H1 (cell line): ENCODE measurements around the gene SELENOK. TPM values are rescaled to one million over a fixed set of nuclear protein-coding genes. Genes with fewer than 3 reads are reported as not detected.

Source experiments
- CTCF ChIA-PET: fragments of 300-600 bp; sonication (Branson Sonifier 250); formaldehyde crosslinking; loops from one replicate; lab custom pipeline; 2021; ENCODE audit not compliant: partially characterized antibody; lab: Charles Lee
- POLR2A ChIA-PET: fragments of 300-600 bp; sonication (Branson Sonifier 250); formaldehyde crosslinking; loops from one replicate; lab custom pipeline; 2021; ENCODE audit warnings: inconsistent platforms; ENCODE audit not compliant: partially characterized antibody; lab: Charles Lee
- DNase-seq, 2 experiments: peaks; one replicate each; pipeline versions ENCODE4 v3.0.0 to v3.0.0-alpha.2; 2010 to 2022; ENCODE audit warnings: low spot score in 2 of 2, low read depth in 1 of 2, mixed read lengths in 1 of 2
- FAIRE-seq: peaks from 2 replicates; lab custom pipeline; 2011; peaks lifted over from hg19 to GRCh38; lab: Jason Lieb, UNC
- H2AFZ ChIP-seq: 2 replicates; pipeline ENCODE4 v1.8.1; 2012; ENCODE audit warnings: low read length, inconsistent platforms
- H2AK5ac ChIP-seq: 2 replicates; pipeline ENCODE4 v1.6.1; 2013; ENCODE audit warnings: low read depth, low read length
- H2BK120ac ChIP-seq: replicated peaks from 2 replicates; pipeline ENCODE3; 2013; ENCODE audit warnings: low read depth, low read length, inconsistent platforms
- H2BK12ac ChIP-seq: 2 replicates; pipeline ENCODE4 v1.6.1; 2013; ENCODE audit warnings: low read depth, low read length
- H2BK15ac ChIP-seq: 2 replicates; pipeline ENCODE4 v1.6.1; 2013; ENCODE audit warnings: low read length
- H2BK20ac ChIP-seq: 2 replicates; pipeline ENCODE4 v1.6.1; 2013; ENCODE audit warnings: low read length
- H2BK5ac ChIP-seq: 2 replicates; pipeline ENCODE4 v1.6.1; 2013; ENCODE audit warnings: low read depth, low read length
- H3K14ac ChIP-seq: 2 replicates; pipeline ENCODE4 v1.6.1; 2013; ENCODE audit warnings: inconsistent platforms; ENCODE audit not compliant: insufficient read length
- H3K18ac ChIP-seq: 2 replicates; pipeline ENCODE4 v1.6.1; 2013; ENCODE audit warnings: low read length; ENCODE audit errors: extremely low read depth
- H3K23ac ChIP-seq: 2 replicates; pipeline ENCODE4 v1.6.1; 2013; ENCODE audit warnings: inconsistent platforms; ENCODE audit not compliant: insufficient read length
- H3K23me2 ChIP-seq: 2 replicates; pipeline ENCODE4 v1.6.1; 2013; ENCODE audit warnings: low read depth, low read length
- H3K27ac ChIP-seq: 2 replicates; pipeline ENCODE4 v1.6.1; 2011; ENCODE audit warnings: low read depth, low read length, inconsistent platforms
- H3K27me3 ChIP-seq, 4 experiments: replicated peaks in 1 of 4; 1 replicate in 1 of 4; 2 replicates in 3 of 4; pipeline versions ENCODE4 v1.6.1 to v1.8.1; 2011 to 2013; ENCODE audit warnings: low read length in 3 of 4, mild to moderate bottlenecking in 3 of 4, inconsistent platforms in 2 of 4, mixed read lengths in 2 of 4, moderate library complexity in 1 of 4; ENCODE audit not compliant: control insufficient read depth in 3 of 4, insufficient read depth in 3 of 4; ENCODE audit errors: extremely low read depth in 1 of 4
- H3K36me3 ChIP-seq, 4 experiments: 2 replicates each; pipeline versions ENCODE4 v1.6.1 to v1.8.1; 2011 to 2013; ENCODE audit warnings: mild to moderate bottlenecking in 4 of 4, low read length in 3 of 4, moderate library complexity in 2 of 4, control low read depth in 1 of 4, inconsistent platforms in 1 of 4; ENCODE audit not compliant: insufficient read depth in 4 of 4, control insufficient read depth in 2 of 4
- H3K4ac ChIP-seq: replicated peaks from 2 replicates; pipeline ENCODE3; 2013; ENCODE audit warnings: low read length, low read depth, mixed read lengths, inconsistent platforms; ENCODE audit not compliant: insufficient read length
- H3K4me1 ChIP-seq, 4 experiments: replicated peaks in 1 of 4; 1 replicate in 1 of 4; 2 replicates in 3 of 4; pipeline versions ENCODE4 v1.6.1 to v1.8.1; 2011 to 2013; ENCODE audit warnings: low read length in 3 of 4, inconsistent platforms in 2 of 4, mixed read lengths in 1 of 4; ENCODE audit not compliant: insufficient read depth in 4 of 4, control insufficient read depth in 3 of 4
- H3K4me2 ChIP-seq, 2 experiments: 2 replicates each; pipeline versions ENCODE4 v1.6.1 to v1.8.1; 2011 to 2013; ENCODE audit warnings: low read depth in 2 of 2, low read length in 2 of 2, control low read depth in 1 of 2, inconsistent platforms in 1 of 2, mild to moderate bottlenecking in 1 of 2; ENCODE audit not compliant: insufficient read depth in 1 of 2
- H3K4me3 ChIP-seq, 4 experiments: fragments of 200-600, 300-600 bp in 1 of 4; sonication (generic), shearing (Covaris generic), sonication (Bioruptor Twin) in 1 of 4; 2 replicates each; pipeline versions ENCODE4 v1.5.1 to v1.8.1; 2011 to 2016; ENCODE audit warnings: low read length in 4 of 4, low read depth in 3 of 4, control low read depth in 2 of 4, inconsistent platforms in 2 of 4, mild to moderate bottlenecking in 2 of 4, mixed read lengths in 1 of 4, moderate library complexity in 1 of 4; ENCODE audit not compliant: insufficient read depth in 2 of 4; ENCODE audit errors: extremely low read depth in 1 of 4
- H3K56ac ChIP-seq: replicated peaks from 2 replicates; pipeline ENCODE3; 2013; ENCODE audit warnings: low read depth, mild to moderate bottlenecking, mixed read lengths, low read length, inconsistent platforms; ENCODE audit not compliant: insufficient read length
- H3K79me1 ChIP-seq: 2 replicates; pipeline ENCODE4 v1.6.1; 2013; ENCODE audit warnings: low read depth, low read length, control low read depth
- H3K79me2 ChIP-seq, 2 experiments: 2 replicates each; pipeline versions ENCODE4 v1.6.1 to v1.8.1; 2012 to 2013; ENCODE audit warnings: low read length in 2 of 2, mild to moderate bottlenecking in 2 of 2, inconsistent platforms in 1 of 2; ENCODE audit not compliant: insufficient read depth in 2 of 2, control insufficient read depth in 1 of 2
- H3K9ac ChIP-seq, 4 experiments: replicated peaks in 1 of 4; 1 replicate in 1 of 4; 2 replicates in 3 of 4; pipeline versions ENCODE4 v1.6.1 to v1.8.1; 2011 to 2013; ENCODE audit warnings: low read depth in 3 of 4, low read length in 3 of 4, control low read depth in 2 of 4, mild to moderate bottlenecking in 2 of 4, moderate library complexity in 2 of 4, inconsistent platforms in 1 of 4; ENCODE audit errors: extremely low read depth in 1 of 4
- H3K9me3 ChIP-seq, 2 experiments: 2 replicates each; pipeline versions ENCODE4 v1.6.1 to v1.8.1; 2012 to 2013; ENCODE audit warnings: mild to moderate bottlenecking in 2 of 2, moderate library complexity in 2 of 2, control low read depth in 1 of 2, inconsistent platforms in 1 of 2, low read depth in 1 of 2, low read length in 1 of 2, mixed read lengths in 1 of 2; ENCODE audit not compliant: insufficient read depth in 2 of 2
- H4K20me1 ChIP-seq, 2 experiments: replicated peaks in 1 of 2; 2 replicates each; pipeline versions ENCODE3 to v1.8.1; 2011 to 2013; ENCODE audit warnings: inconsistent platforms in 2 of 2, low read length in 2 of 2, mild to moderate bottlenecking in 1 of 2; ENCODE audit not compliant: insufficient read depth in 2 of 2, control insufficient read depth in 1 of 2
- H4K5ac ChIP-seq: 2 replicates; pipeline ENCODE4 v1.6.1; 2013; ENCODE audit warnings: low read length, low read depth, mixed read lengths, inconsistent platforms; ENCODE audit not compliant: insufficient read length
- H4K8ac ChIP-seq: 2 replicates; pipeline ENCODE4 v1.8.0; 2013; ENCODE audit warnings: mild to moderate bottlenecking, moderate library complexity, low read length, inconsistent platforms; ENCODE audit not compliant: insufficient read depth; ENCODE audit errors: extremely low read depth
- H4K91ac ChIP-seq: replicated peaks from 2 replicates; pipeline ENCODE3; 2013; ENCODE audit warnings: low read length, mixed read lengths, inconsistent platforms; ENCODE audit not compliant: insufficient read length
- BRCA1 ChIP-seq: IDR thresholded peaks from 2 replicates; pipeline ENCODE4 v1.6.1; 2012; ENCODE audit warnings: low read depth, low read length, improper control_type of control experiment
- CEBPB ChIP-seq: IDR thresholded peaks from 2 replicates; pipeline ENCODE4 v1.6.1; 2012; ENCODE audit warnings: low read depth, low read length
- GABPA ChIP-seq: IDR thresholded peaks from 2 replicates; pipeline ENCODE4 v1.6.1; 2011; ENCODE audit warnings: mild to moderate bottlenecking, low read length, moderate library complexity, borderline replicate concordance; ENCODE audit not compliant: insufficient read depth
- HDAC6 ChIP-seq: IDR thresholded peaks from one replicate; pipeline ENCODE4 v1.7.1; 2012; ENCODE audit warnings: low read depth, mild to moderate bottlenecking, inconsistent platforms, low read length, moderate library complexity
- KDM1A ChIP-seq: fragments of 200-600, 300-600 bp; sonication (generic); IDR thresholded peaks from 2 replicates; pipeline ENCODE4 v1.7.1; 2016; ENCODE audit warnings: mild to moderate bottlenecking, low read length, borderline replicate concordance
- KDM4A ChIP-seq: IDR thresholded peaks from one replicate; pipeline ENCODE4 v1.7.1; 2012; ENCODE audit warnings: low read depth, mild to moderate bottlenecking, moderate library complexity, low read length, inconsistent platforms; ENCODE audit not compliant: severe bottlenecking
- ZNF274 ChIP-seq: IDR thresholded peaks from 2 replicates; pipeline ENCODE4 v1.7.0; 2012; ENCODE audit warnings: low read length, borderline replicate concordance; ENCODE audit errors: extremely low read depth
- WGBS, 2 experiments: shearing (Covaris generic) in 1 of 2; methylation state at CpG; one replicate each; pipeline versions ENCODE4 v1.1.6 to v1.1.7; 2013 to 2015; ENCODE audit warnings: low lambda C conversion rate in 2 of 2, mixed read lengths in 2 of 2, inconsistent platforms in 1 of 2, low coverage in 1 of 2, missing lambda C conversion rate in 1 of 2; ENCODE audit not compliant: insufficient replicate concordance in 2 of 2, insufficient coverage in 1 of 2, insufficient read length in 1 of 2; ENCODE audit errors: extremely low coverage in 1 of 2, missing lambda C conversion rate in 1 of 2; 5-methylcytosine and 5-hydroxymethylcytosine counted together
- polyA plus RNA-seq, 7 experiments: library from polyadenylated mRNA; depleted of rRNA in 3 of 7; stranded (reverse) in 5 of 7; unstranded in 2 of 7; fragments of >200 nt in 5 of 7; fragments of 200-250 nt in 2 of 7; gene quantifications; 1 replicate in 5 of 7; 2 replicates in 1 of 7; 4 replicates in 1 of 7; pipeline versions ENCODE4 v1.2.1 to v1.2.3, GENCODE V29; 2011 to 2013; ENCODE audit warnings: missing spikeins in 2 of 7, mixed read lengths in 2 of 7
- total RNA-seq: library from RNA; stranded (reverse); fragmentation: NEBNext Ultra II Directional; extraction: Animal tissue kit (Norgen Biotek cat#: 25700); gene quantifications from 2 replicates; pipeline ENCODE4 v1.2.1, GENCODE V29; 2021

The SELENOK gene
- total and polyA plus RNA-seq, 2 of the 8 experiments (the other 6 are each of a cell fraction or from before 2014, with no cell fraction given), result 26.9 to 40.2 TPM

DNA sequence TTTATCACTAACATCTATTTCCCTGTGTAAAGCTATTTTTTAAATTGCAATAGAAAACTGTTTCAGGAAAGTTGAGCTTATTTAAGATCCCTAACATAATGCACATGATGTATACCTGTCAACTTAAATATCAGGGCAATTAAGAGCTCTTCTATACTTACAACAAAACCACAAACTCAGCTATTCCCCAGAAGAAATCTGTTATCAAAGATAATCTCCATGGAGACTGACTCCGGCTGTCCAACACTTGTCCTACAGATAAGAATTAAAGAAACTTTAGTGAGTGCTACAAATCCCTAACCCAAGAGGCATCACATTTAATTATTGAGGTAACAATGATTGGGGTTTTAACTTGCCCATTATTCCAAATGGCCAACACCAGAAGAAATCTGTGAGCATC is 3.4 kb downstream of the SELENOK start:
- no peak overlapping the region for H3K9ac ChIP-seq
- no peak overlapping the region for H2BK15ac ChIP-seq
- no peak overlapping the region for H2BK12ac ChIP-seq
- no peak overlapping the region for H2BK120ac ChIP-seq
- DNase-seq, result no peak
- H2BK20ac ChIP-seq, result no peak overlapping the region
- H3K4me2 ChIP-seq, result no peak overlapping the region
- H3K23me2 ChIP-seq, result 0 out of 2 replicates have a peak, but pooled peaks cover 3% of the 10 kb centered on the region
- FAIRE-seq, result no peak
- H3K9me3 ChIP-seq, result no peaks in the 10 kb centered on the region
- no peak overlapping the region for H3K14ac ChIP-seq
- no peak overlapping the region for H3K18ac ChIP-seq
- no peaks in the 10 kb centered on the region for H3K79me1 ChIP-seq
- peaks cover 0 to 4% (median 2%) of the 10 kb centered on the region in 4 experiments; a peak in 3 of 7 replicates for H3K4me1 ChIP-seq
- H4K5ac ChIP-seq, result no peak overlapping the region
- H2BK5ac ChIP-seq, result no peak overlapping the region
- TF ChIP-seq GABPA (no peak), BRCA1 (no peak), KDM4A (no peak), CEBPB (no peak), HDAC6 (no peak), ZNF274 (no peak), KDM1A (no peak)
- no peak overlapping the region for H3K4ac ChIP-seq
- H3K56ac ChIP-seq, result no peak overlapping the region
- no peak overlapping the region for H2AFZ ChIP-seq
- H3K27ac ChIP-seq, result no peak overlapping the region
- peaks cover 0 to 2% of the 10 kb centered on the region in 2 experiments for H4K20me1 ChIP-seq
- H3K4me3 ChIP-seq, result no peak overlapping the region
- no peak overlapping the region for H2AK5ac ChIP-seq
- peaks cover 3 to 26% (median 11%) of the 10 kb centered on the region in 4 experiments; a peak in 6 of 8 replicates for H3K36me3 ChIP-seq
- H3K79me2 ChIP-seq, result peaks cover 0 to 37% of the 10 kb centered on the region in 2 experiments; a peak in 3 of 4 replicates
- no peak overlapping the region for H4K91ac ChIP-seq
- no peak overlapping the region for H4K8ac ChIP-seq
- H3K27me3 ChIP-seq, result no peaks in the 10 kb centered on the region
- WGBS, 2 experiments, result 81% methylated on average over 1 of the region's 1 CpG; no CpG with 5 or more reads in 1 of the 2 experiments
- POLR2A ChIA-PET, result interaction anchor here (0.6 to 1.2 kb wide), 3 partner anchors 16 to 408 kb away, joined by 3 to 4 read pairs (median 4); no protein-coding TSS in a partner anchor
- no peak overlapping the region for H3K23ac ChIP-seq
- CTCF ChIA-PET, result interaction anchor here (0.9 kb wide), 1 partner anchor 43 kb away, joined by 3 read pairs; no protein-coding TSS in a partner anchor
